ENCODE data around the gene SERPINC1. TPM values are rescaled to one million over a fixed set of nuclear protein-coding genes. Genes with fewer than 3 reads are reported as not detected.

SERPINC1 gene
- total RNA-seq, 1 donor from 2014 or later = not detected

- FAIRE-seq (no peak), DNase-seq (ENCODE audit: low read depth) (no peak)
- H2AFZ ChIP-seq (ENCODE audit: low read depth, low read length) = no peak overlapping the region
- H3K36me3 ChIP-seq (ENCODE audit: insufficient read depth, low read length) = no peaks in the 10 kb centered on the region
- H3K9me3 Mint-ChIP-seq (ENCODE audit: unreplicated experiment) = no peaks in the 10 kb centered on the region
- H3K4me2 ChIP-seq (ENCODE audit: low read length) = no peak overlapping the region
- H3K4me3 ChIP-seq (ENCODE audit: insufficient read depth, low read depth, low read length) = no peak overlapping the region
- H3K4me3 Mint-ChIP-seq (ENCODE audit: unreplicated experiment) = no peak overlapping the region
- H4K20me1 ChIP-seq (ENCODE audit: insufficient read depth, low read length) = no peaks in the 10 kb centered on the region
- H3K36me3 Mint-ChIP-seq (ENCODE audit: low read depth, unreplicated experiment) = peaks cover 3% of the 10 kb centered on the region
- no peaks in the 10 kb centered on the region for H3K4me1 ChIP-seq (ENCODE audit: insufficient read depth, low read length)
- H3K27ac Mint-ChIP-seq (ENCODE audit: unreplicated experiment) = no peak overlapping the region
- peaks cover 24% of the 10 kb centered on the region for H3K27me3 Mint-ChIP-seq (ENCODE audit: low read depth, unreplicated experiment)
- no peaks in the 10 kb centered on the region for H3K9me3 ChIP-seq (ENCODE audit: insufficient read depth, low read depth, low read length)
- peak; percentile 60 for TF ChIP-seq CTCF (IDR thresholded peaks at IDR 0.05; ENCODE audit: insufficient read depth, low read depth, low read length)
- TF ChIP-seq EZH2 (IDR thresholded peaks at IDR 0.05; ENCODE audit: insufficient read depth, low read length) = no peak
- H3K9ac ChIP-seq (ENCODE audit: low read length) = no peak overlapping the region
- H3K4me1 Mint-ChIP-seq (ENCODE audit: low read depth, unreplicated experiment) = no peaks in the 10 kb centered on the region
- H3K79me2 ChIP-seq (ENCODE audit: insufficient read depth, low read length) = no peaks in the 10 kb centered on the region
- no peak overlapping the region for H3K27ac ChIP-seq (ENCODE audit: low read depth, low read length)
- no peaks in the 10 kb centered on the region for H3K27me3 ChIP-seq (ENCODE audit: insufficient read depth, low read length)
Measured at GRCh38 chr1:173914366-173914871, 2.7 kb downstream of the SERPINC1 start.

- Mint-ChIP-seq H3K27me3 (ENCODE audit: low read depth, unreplicated experiment) (peaks cover 24% of the 10 kb centered on the region), H3K9me3 (ENCODE audit: unreplicated experiment) (no peaks in the 10 kb centered on the region), H3K36me3 (ENCODE audit: low read depth, unreplicated experiment) (peaks cover under 1% of the 10 kb centered on the region), H3K4me3 (ENCODE audit: unreplicated experiment) (no peak overlapping the region), H3K27ac (ENCODE audit: unreplicated experiment) (no peak overlapping the region), H3K4me1 (ENCODE audit: low read depth, unreplicated experiment) (no peaks in the 10 kb centered on the region)
- Histone ChIP-seq H3K4me1 (ENCODE audit: insufficient read depth, low read length) (no peaks in the 10 kb centered on the region), H4K20me1 (ENCODE audit: insufficient read depth, low read length) (no peaks in the 10 kb centered on the region), H3K27ac (ENCODE audit: low read depth, low read length) (no peak overlapping the region), H3K9me3 (ENCODE audit: insufficient read depth, low read depth, low read length) (no peaks in the 10 kb centered on the region), H3K79me2 (ENCODE audit: insufficient read depth, low read length) (no peaks in the 10 kb centered on the region), H3K27me3 (ENCODE audit: insufficient read depth, low read length) (no peaks in the 10 kb centered on the region), H3K9ac (ENCODE audit: low read length) (no peak overlapping the region), H3K36me3 (ENCODE audit: insufficient read depth, low read length) (no peaks in the 10 kb centered on the region), H2AFZ (ENCODE audit: low read depth, low read length) (no peak overlapping the region), H3K4me2 (ENCODE audit: low read length) (no peak overlapping the region), H3K4me3 (ENCODE audit: insufficient read depth, low read depth, low read length) (no peak overlapping the region)
- TF ChIP-seq EZH2 (IDR thresholded peaks at IDR 0.05; ENCODE audit: insufficient read depth, low read length) (no peak), CTCF (IDR thresholded peaks at IDR 0.05; ENCODE audit: insufficient read depth, low read depth, low read length) (no peak)
- FAIRE-seq (no peak), DNase-seq (ENCODE audit: low read depth) (no peak)
Measured at GRCh38 chr1:173913111-173913510, 4.0 kb downstream of the SERPINC1 start.

- H3K36me3 Mint-ChIP-seq (ENCODE audit: low read depth, unreplicated experiment) = no peaks in the 10 kb centered on the region
- no peak for FAIRE-seq
Measured at GRCh38 chr1:173903827-173904531, 13.1 kb downstream of the SERPINC1 start.

More at GRCh38 chr1:173903827-173904531, 13.1 kb downstream of the SERPINC1 start:
- H3K79me2 ChIP-seq (ENCODE audit: insufficient read depth, low read length) = no peaks in the 10 kb centered on the region
- no peaks in the 10 kb centered on the region for H3K36me3 ChIP-seq (ENCODE audit: insufficient read depth, low read length)
- H3K4me1 ChIP-seq (ENCODE audit: insufficient read depth, low read length) = no peaks in the 10 kb centered on the region
- TF ChIP-seq CTCF (IDR thresholded peaks at IDR 0.05; ENCODE audit: insufficient read depth, low read depth, low read length) = no peak
- TF ChIP-seq EZH2 (IDR thresholded peaks at IDR 0.05; ENCODE audit: insufficient read depth, low read length) = no peak
- Mint-ChIP-seq H3K4me3 (ENCODE audit: unreplicated experiment) (no peak overlapping the region), H3K27ac (ENCODE audit: unreplicated experiment) (no peak overlapping the region), H3K9me3 (ENCODE audit: unreplicated experiment) (no peaks in the 10 kb centered on the region), H3K27me3 (ENCODE audit: low read depth, unreplicated experiment) (no peaks in the 10 kb centered on the region), H3K4me1 (ENCODE audit: low read depth, unreplicated experiment) (no peaks in the 10 kb centered on the region)
- H3K4me3 ChIP-seq (ENCODE audit: insufficient read depth, low read depth, low read length) = no peak overlapping the region
- H3K27ac ChIP-seq (ENCODE audit: low read depth, low read length) = no peak overlapping the region
- DNase-seq (ENCODE audit: low read depth) = no peak
- H4K20me1 ChIP-seq (ENCODE audit: insufficient read depth, low read length) = no peaks in the 10 kb centered on the region
- H3K9me3 ChIP-seq (ENCODE audit: insufficient read depth, low read depth, low read length) = no peaks in the 10 kb centered on the region
- no peak overlapping the region for H2AFZ ChIP-seq (ENCODE audit: low read depth, low read length)
- H3K27me3 ChIP-seq (ENCODE audit: insufficient read depth, low read length) = no peaks in the 10 kb centered on the region
- H3K9ac ChIP-seq (ENCODE audit: low read length) = no peak overlapping the region
- H3K4me2 ChIP-seq (ENCODE audit: low read length) = no peak overlapping the region
